Gastrocnemius medialis (tissue), 4 donors: ENCODE results near the gene SAMD8.

Source experiments
- POLR2A ChIP-seq, 2 donors: fragments of 450-650 bp; IDR thresholded peaks; one replicate each; pipeline ENCODE4 v1.6.1; 2017; ENCODE audit warnings: antibody characterized with exemption in 2 of 2, mild to moderate bottlenecking in 2 of 2, moderate library complexity in 2 of 2
- TF ChIP-seq, protein P1 (sequence below), 5 experiments: fragments of 450-650 bp in 3 of 5; fragments of 200-600 bp in 2 of 5; sonication (generic) in 2 of 5; IDR thresholded peaks in 4 of 5; conservative IDR thresholded peaks in 1 of 5; 1 replicate in 4 of 5; 2 replicates in 1 of 5; pipeline ENCODE4 v1.5.1; 2016 to 2019; ENCODE audit warnings: antibody characterized with exemption in 5 of 5, mild to moderate bottlenecking in 3 of 5, moderate library complexity in 3 of 5

DNA sequence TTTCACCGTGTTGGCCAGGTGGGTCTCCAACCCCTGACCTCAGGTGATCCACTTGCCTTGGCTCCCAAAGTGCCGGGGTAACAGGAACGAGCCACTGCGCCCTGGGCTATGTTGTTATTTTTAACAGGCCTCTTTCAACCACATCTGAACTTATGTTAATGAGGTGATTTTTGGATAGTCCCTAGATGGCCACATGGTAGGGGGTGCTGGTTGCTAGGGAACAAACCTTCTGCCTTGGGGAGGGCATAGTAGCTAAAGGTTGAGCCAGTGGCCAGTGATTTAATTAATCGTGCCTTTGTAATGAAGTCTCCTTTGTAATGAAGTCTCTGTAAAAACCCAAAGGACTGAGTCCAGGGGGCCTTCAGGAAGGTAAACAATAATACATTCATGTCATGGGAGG lies 115.2 kb downstream of the SAMD8 start:
- TF ChIP-seq, protein P1, sequence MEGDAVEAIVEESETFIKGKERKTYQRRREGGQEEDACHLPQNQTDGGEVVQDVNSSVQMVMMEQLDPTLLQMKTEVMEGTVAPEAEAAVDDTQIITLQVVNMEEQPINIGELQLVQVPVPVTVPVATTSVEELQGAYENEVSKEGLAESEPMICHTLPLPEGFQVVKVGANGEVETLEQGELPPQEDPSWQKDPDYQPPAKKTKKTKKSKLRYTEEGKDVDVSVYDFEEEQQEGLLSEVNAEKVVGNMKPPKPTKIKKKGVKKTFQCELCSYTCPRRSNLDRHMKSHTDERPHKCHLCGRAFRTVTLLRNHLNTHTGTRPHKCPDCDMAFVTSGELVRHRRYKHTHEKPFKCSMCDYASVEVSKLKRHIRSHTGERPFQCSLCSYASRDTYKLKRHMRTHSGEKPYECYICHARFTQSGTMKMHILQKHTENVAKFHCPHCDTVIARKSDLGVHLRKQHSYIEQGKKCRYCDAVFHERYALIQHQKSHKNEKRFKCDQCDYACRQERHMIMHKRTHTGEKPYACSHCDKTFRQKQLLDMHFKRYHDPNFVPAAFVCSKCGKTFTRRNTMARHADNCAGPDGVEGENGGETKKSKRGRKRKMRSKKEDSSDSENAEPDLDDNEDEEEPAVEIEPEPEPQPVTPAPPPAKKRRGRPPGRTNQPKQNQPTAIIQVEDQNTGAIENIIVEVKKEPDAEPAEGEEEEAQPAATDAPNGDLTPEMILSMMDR (IDR thresholded peaks at IDR 0.05 in 4 of 5, conservative IDR thresholded peaks at IDR 0.05 in 1 of 5) = no peak
- TF ChIP-seq POLR2A (IDR thresholded peaks at IDR 0.05) = no peak
